HEK293 (cell line): ENCODE data around the gene TRIM46.

ENCODE experiments used
- EGR2 ChIP-seq: fragments of 450-650 bp; formaldehyde crosslinking; IDR thresholded peaks from 2 replicates; pipeline ENCODE4 v1.5.1; 2016; ENCODE audit warnings: low read depth, missing biosample characterization, missing genetic modification characterization
- KLF7 ChIP-seq: fragments of 450-650 bp; formaldehyde crosslinking; IDR thresholded peaks from 2 replicates; pipeline ENCODE4 v1.5.1; 2016; ENCODE audit warnings: missing biosample characterization, missing genetic modification characterization, borderline replicate concordance
- SETDB1 ChIP-seq: IDR thresholded peaks from one replicate; pipeline ENCODE4 v1.6.1; 2017; ENCODE audit warnings: mild to moderate bottlenecking, low read length, moderate library complexity, mixed read lengths; ENCODE audit not compliant: insufficient read length
- SP7 ChIP-seq: fragments of 450-650 bp; formaldehyde crosslinking; IDR thresholded peaks from 2 replicates; pipeline ENCODE4 v1.5.1; 2016; ENCODE audit warnings: missing biosample characterization, missing genetic modification characterization
- ZIC2 ChIP-seq: fragments of 450-650 bp; formaldehyde crosslinking; IDR thresholded peaks from 2 replicates; pipeline ENCODE4 v1.5.1; 2016; ENCODE audit warnings: missing biosample characterization, missing genetic modification characterization
- ZNF10 ChIP-seq: fragments of 450-650 bp; formaldehyde crosslinking; IDR thresholded peaks from 2 replicates; pipeline ENCODE4 v1.5.1; 2017; ENCODE audit warnings: missing biosample characterization, missing genetic modification characterization
- ZNF223 ChIP-seq: fragments of 450-650 bp; formaldehyde crosslinking; IDR thresholded peaks from 2 replicates; pipeline ENCODE4 v1.5.1; 2016; ENCODE audit warnings: missing biosample characterization, missing genetic modification characterization
- ZNF266 ChIP-seq: fragments of 450-650 bp; formaldehyde crosslinking; IDR thresholded peaks from 2 replicates; pipeline ENCODE4 v1.5.1; 2016; ENCODE audit warnings: missing biosample characterization, missing genetic modification characterization, low read depth
- ZNF366 ChIP-seq: fragments of 450-650 bp; formaldehyde crosslinking; conservative IDR thresholded peaks from 2 replicates; pipeline ENCODE4 v1.5.1; 2016; ENCODE audit warnings: missing biosample characterization, missing genetic modification characterization
- ZNF404 ChIP-seq: fragments of 450-650 bp; formaldehyde crosslinking; IDR thresholded peaks from 2 replicates; pipeline ENCODE4 v1.5.1; 2017; ENCODE audit warnings: missing biosample characterization, missing genetic modification characterization
- ZNF544 ChIP-seq: fragments of 450-650 bp; formaldehyde crosslinking; IDR thresholded peaks from 2 replicates; pipeline ENCODE4 v1.5.0; 2017; ENCODE audit warnings: missing biosample characterization, missing genetic modification characterization
- ZNF600 ChIP-seq: fragments of 450-650 bp; formaldehyde crosslinking; IDR thresholded peaks from 2 replicates; pipeline ENCODE4 v1.5.1; 2016; ENCODE audit warnings: missing biosample characterization, missing genetic modification characterization
- ZNF624 ChIP-seq: fragments of 450-650 bp; formaldehyde crosslinking; IDR thresholded peaks from 2 replicates; pipeline ENCODE4 v1.5.1; 2017; ENCODE audit warnings: missing biosample characterization, missing genetic modification characterization
- ZNF664 ChIP-seq: fragments of 450-650 bp; formaldehyde crosslinking; IDR thresholded peaks from 2 replicates; pipeline ENCODE4 v1.5.1; 2016; ENCODE audit warnings: missing biosample characterization, missing genetic modification characterization
- ZNF677 ChIP-seq: fragments of 450-650 bp; IDR thresholded peaks from 2 replicates; pipeline ENCODE4 v1.5.0; 2018; ENCODE audit warnings: missing biosample characterization, mild to moderate bottlenecking, missing genetic modification characterization, moderate library complexity
- ZNF76 ChIP-seq: fragments of 450-650 bp; formaldehyde crosslinking; IDR thresholded peaks from 2 replicates; pipeline ENCODE4; 2016; ENCODE audit warnings: low read depth, missing biosample characterization, missing genetic modification characterization, borderline replicate concordance
- ZNF777 ChIP-seq: fragments of 450-650 bp; formaldehyde crosslinking; IDR thresholded peaks from 2 replicates; pipeline ENCODE4 v1.5.1; 2017; ENCODE audit warnings: missing biosample characterization, missing genetic modification characterization, borderline replicate concordance
- ZSCAN30 ChIP-seq: fragments of 450-650 bp; IDR thresholded peaks from 2 replicates; pipeline ENCODE4 v1.5.1; 2018; ENCODE audit warnings: missing biosample characterization, mild to moderate bottlenecking, missing genetic modification characterization, moderate library complexity
- TF ChIP-seq, protein P1 (sequence below): fragments of 450-650 bp; formaldehyde crosslinking; conservative IDR thresholded peaks from 2 replicates; pipeline ENCODE4 v1.5.1; 2016; ENCODE audit warnings: low read depth, missing biosample characterization, missing genetic modification characterization
- TF ChIP-seq, protein P2 (sequence below): fragments of 450-650 bp; formaldehyde crosslinking; IDR thresholded peaks from 2 replicates; pipeline ENCODE4 v1.5.1; 2016; ENCODE audit warnings: missing biosample characterization, missing genetic modification characterization, low read depth
- TF ChIP-seq, protein P3 (sequence below): fragments of 450-650 bp; formaldehyde crosslinking; IDR thresholded peaks from 2 replicates; pipeline ENCODE4 v1.5.1; 2017; ENCODE audit warnings: missing biosample characterization, missing genetic modification characterization
- TF ChIP-seq, protein P4 (sequence below): fragments of 450-650 bp; formaldehyde crosslinking; IDR thresholded peaks from 2 replicates; pipeline ENCODE4 v1.5.1; 2017; ENCODE audit warnings: missing biosample characterization, missing genetic modification characterization
- TF ChIP-seq, protein P5 (sequence below): fragments of 450-650 bp; formaldehyde crosslinking; IDR thresholded peaks from 2 replicates; pipeline ENCODE4 v1.5.1; 2016; ENCODE audit warnings: missing biosample characterization, missing genetic modification characterization, borderline replicate concordance
- TF ChIP-seq, protein P6 (sequence below): fragments of 450-650 bp; formaldehyde crosslinking; IDR thresholded peaks from 2 replicates; pipeline ENCODE4 v1.5.1; 2016; ENCODE audit warnings: missing biosample characterization, missing genetic modification characterization

Gene TRIM46

DNA sequence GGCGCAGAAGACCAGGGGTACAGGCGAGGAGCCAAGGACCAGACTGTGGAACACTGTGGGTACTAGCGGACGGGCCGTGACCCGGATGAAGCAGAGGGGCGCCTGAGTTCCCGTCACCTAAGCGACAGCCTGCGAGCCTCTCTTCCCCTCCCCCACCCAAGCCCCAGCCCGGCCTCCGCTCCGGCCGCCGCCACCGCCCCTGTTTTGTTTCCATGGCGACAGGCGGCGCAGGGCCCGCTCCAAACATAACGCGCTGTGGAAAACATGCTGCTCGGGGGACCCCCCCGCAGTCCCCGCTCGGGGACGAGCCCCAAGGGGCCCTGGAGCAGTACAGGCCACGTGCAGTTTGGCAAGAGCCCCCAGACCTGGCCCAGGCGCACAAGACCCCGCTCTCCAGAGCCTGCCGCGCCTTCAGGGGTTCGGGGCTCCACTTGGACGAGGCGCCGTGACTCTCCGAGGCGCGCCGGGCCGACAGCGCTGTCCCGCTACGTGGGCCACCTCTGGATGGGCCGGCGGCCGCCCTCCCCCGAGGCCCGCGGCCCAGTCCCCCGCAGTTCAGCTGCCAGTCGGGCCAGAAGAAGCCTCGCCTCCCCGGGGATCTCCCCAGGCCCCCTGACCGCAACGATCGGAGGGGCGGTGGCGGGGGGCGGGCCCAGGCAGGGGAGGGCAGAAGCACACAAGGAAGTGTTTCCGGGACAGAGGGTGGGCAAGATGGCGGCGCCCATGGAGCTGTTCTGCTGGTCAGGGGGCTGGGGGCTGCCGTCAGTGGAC is 35.1 kb downstream of the TRIM46 start, which contains the start of gene MTX1 (continued):
- TF ChIP-seq SP7 (peak; percentile 70; the same call in 1 of the 2 replicates), ZNF664 (tag by site-specific recombination) (no peak), SETDB1 (no peak), ZIC2 (peak; percentile 98), ZNF76 (peak; percentile 39; the same call in 1 of the 2 replicates), ZNF777 (tag by site-specific recombination) (no peak), ZNF677 (tag by site-specific recombination) (no peak), ZSCAN30 (tag by site-specific recombination) (peak; percentile 87), ZNF404 (tag by site-specific recombination) (no peak), ZNF600 (tag by site-specific recombination) (no peak), ZNF10 (tag by site-specific recombination) (0 out of 2 replicates have a peak, but pooled peaks have one; percentile 60), ZNF624 (tag by site-specific recombination) (no peak), KLF7 (tag by site-specific recombination) (peak; percentile 88; the same call in 1 of the 2 replicates), ZNF366 (tag by site-specific recombination) (no peak), ZNF266 (tag by site-specific recombination) (no peak), EGR2 (tag by site-specific recombination) (no peak), ZNF544 (tag by site-specific recombination) (no peak), ZNF223 (tag by site-specific recombination) (no peak)
- TF ChIP-seq, protein P1, sequence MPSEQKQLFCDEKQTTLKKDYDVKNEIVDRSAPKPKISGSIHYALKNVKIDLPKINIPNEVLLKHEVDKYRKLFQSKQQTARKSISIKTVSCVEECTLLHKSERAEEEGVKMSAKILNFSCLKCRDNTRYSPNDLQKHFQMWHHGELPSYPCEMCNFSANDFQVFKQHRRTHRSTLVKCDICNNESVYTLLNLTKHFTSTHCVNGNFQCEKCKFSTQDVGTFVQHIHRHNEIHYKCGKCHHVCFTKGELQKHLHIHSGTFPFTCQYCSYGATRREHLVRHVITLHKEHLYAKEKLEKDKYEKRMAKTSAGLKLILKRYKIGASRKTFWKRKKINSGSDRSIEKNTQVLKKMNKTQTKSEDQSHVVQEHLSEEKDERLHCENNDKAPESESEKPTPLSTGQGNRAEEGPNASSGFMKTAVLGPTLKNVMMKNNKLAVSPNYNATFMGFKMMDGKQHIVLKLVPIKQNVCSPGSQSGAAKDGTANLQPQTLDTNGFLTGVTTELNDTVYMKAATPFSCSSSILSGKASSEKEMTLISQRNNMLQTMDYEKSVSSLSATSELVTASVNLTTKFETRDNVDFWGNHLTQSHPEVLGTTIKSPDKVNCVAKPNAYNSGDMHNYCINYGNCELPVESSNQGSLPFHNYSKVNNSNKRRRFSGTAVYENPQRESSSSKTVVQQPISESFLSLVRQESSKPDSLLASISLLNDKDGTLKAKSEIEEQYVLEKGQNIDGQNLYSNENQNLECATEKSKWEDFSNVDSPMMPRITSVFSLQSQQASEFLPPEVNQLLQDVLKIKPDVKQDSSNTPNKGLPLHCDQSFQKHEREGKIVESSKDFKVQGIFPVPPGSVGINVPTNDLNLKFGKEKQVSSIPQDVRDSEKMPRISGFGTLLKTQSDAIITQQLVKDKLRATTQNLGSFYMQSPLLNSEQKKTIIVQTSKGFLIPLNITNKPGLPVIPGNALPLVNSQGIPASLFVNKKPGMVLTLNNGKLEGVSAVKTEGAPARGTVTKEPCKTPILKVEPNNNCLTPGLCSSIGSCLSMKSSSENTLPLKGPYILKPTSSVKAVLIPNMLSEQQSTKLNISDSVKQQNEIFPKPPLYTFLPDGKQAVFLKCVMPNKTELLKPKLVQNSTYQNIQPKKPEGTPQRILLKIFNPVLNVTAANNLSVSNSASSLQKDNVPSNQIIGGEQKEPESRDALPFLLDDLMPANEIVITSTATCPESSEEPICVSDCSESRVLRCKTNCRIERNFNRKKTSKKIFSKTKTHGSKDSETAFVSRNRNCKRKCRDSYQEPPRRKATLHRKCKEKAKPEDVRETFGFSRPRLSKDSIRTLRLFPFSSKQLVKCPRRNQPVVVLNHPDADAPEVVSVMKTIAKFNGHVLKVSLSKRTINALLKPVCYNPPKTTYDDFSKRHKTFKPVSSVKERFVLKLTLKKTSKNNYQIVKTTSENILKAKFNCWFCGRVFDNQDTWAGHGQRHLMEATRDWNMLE (tag by site-specific recombination), result peak; percentile 81
- TF ChIP-seq, protein P2, sequence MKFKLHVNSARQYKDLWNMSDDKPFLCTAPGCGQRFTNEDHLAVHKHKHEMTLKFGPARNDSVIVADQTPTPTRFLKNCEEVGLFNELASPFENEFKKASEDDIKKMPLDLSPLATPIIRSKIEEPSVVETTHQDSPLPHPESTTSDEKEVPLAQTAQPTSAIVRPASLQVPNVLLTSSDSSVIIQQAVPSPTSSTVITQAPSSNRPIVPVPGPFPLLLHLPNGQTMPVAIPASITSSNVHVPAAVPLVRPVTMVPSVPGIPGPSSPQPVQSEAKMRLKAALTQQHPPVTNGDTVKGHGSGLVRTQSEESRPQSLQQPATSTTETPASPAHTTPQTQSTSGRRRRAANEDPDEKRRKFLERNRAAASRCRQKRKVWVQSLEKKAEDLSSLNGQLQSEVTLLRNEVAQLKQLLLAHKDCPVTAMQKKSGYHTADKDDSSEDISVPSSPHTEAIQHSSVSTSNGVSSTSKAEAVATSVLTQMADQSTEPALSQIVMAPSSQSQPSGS (tag by site-specific recombination), result no peak
- TF ChIP-seq, protein P3, sequence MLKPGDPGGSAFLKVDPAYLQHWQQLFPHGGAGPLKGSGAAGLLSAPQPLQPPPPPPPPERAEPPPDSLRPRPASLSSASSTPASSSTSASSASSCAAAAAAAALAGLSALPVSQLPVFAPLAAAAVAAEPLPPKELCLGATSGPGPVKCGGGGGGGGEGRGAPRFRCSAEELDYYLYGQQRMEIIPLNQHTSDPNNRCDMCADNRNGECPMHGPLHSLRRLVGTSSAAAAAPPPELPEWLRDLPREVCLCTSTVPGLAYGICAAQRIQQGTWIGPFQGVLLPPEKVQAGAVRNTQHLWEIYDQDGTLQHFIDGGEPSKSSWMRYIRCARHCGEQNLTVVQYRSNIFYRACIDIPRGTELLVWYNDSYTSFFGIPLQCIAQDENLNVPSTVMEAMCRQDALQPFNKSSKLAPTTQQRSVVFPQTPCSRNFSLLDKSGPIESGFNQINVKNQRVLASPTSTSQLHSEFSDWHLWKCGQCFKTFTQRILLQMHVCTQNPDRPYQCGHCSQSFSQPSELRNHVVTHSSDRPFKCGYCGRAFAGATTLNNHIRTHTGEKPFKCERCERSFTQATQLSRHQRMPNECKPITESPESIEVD, result no peak
- TF ChIP-seq, protein P4, sequence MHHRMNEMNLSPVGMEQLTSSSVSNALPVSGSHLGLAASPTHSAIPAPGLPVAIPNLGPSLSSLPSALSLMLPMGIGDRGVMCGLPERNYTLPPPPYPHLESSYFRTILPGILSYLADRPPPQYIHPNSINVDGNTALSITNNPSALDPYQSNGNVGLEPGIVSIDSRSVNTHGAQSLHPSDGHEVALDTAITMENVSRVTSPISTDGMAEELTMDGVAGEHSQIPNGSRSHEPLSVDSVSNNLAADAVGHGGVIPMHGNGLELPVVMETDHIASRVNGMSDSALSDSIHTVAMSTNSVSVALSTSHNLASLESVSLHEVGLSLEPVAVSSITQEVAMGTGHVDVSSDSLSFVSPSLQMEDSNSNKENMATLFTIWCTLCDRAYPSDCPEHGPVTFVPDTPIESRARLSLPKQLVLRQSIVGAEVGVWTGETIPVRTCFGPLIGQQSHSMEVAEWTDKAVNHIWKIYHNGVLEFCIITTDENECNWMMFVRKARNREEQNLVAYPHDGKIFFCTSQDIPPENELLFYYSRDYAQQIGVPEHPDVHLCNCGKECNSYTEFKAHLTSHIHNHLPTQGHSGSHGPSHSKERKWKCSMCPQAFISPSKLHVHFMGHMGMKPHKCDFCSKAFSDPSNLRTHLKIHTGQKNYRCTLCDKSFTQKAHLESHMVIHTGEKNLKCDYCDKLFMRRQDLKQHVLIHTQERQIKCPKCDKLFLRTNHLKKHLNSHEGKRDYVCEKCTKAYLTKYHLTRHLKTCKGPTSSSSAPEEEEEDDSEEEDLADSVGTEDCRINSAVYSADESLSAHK (tag by site-specific recombination), result peak; percentile 33; the same call in 1 of the 2 replicates
- TF ChIP-seq, protein P5, sequence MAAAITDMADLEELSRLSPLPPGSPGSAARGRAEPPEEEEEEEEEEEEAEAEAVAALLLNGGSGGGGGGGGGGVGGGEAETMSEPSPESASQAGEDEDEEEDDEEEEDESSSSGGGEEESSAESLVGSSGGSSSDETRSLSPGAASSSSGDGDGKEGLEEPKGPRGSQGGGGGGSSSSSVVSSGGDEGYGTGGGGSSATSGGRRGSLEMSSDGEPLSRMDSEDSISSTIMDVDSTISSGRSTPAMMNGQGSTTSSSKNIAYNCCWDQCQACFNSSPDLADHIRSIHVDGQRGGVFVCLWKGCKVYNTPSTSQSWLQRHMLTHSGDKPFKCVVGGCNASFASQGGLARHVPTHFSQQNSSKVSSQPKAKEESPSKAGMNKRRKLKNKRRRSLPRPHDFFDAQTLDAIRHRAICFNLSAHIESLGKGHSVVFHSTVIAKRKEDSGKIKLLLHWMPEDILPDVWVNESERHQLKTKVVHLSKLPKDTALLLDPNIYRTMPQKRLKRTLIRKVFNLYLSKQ (tag by site-specific recombination), result 0 out of 2 replicates have a peak, but pooled peaks have one; percentile 38
- TF ChIP-seq, protein P6, sequence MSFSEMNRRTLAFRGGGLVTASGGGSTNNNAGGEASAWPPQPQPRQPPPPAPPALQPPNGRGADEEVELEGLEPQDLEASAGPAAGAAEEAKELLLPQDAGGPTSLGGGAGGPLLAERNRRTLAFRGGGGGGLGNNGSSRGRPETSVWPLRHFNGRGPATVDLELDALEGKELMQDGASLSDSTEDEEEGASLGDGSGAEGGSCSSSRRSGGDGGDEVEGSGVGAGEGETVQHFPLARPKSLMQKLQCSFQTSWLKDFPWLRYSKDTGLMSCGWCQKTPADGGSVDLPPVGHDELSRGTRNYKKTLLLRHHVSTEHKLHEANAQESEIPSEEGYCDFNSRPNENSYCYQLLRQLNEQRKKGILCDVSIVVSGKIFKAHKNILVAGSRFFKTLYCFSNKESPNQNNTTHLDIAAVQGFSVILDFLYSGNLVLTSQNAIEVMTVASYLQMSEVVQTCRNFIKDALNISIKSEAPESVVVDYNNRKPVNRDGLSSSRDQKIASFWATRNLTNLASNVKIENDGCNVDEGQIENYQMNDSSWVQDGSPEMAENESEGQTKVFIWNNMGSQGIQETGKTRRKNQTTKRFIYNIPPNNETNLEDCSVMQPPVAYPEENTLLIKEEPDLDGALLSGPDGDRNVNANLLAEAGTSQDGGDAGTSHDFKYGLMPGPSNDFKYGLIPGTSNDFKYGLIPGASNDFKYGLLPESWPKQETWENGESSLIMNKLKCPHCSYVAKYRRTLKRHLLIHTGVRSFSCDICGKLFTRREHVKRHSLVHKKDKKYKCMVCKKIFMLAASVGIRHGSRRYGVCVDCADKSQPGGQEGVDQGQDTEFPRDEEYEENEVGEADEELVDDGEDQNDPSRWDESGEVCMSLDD, result peak; percentile 99
